IPS-18c (cell line): ENCODE data around the gene PRR5L.

Experiments used
- H3K4me3 ChIP-seq: 2 replicates; pipeline ENCODE4 v1.7.0; 2013; ENCODE audit warnings: low read depth, mild to moderate bottlenecking, low read length, moderate library complexity; ENCODE audit not compliant: insufficient read depth
- H3K9me3 ChIP-seq: one replicate; pipeline ENCODE4 v1.6.1; 2013; ENCODE audit warnings: mild to moderate bottlenecking, low read length, moderate library complexity; ENCODE audit not compliant: control insufficient read depth, insufficient read depth

The PRR5L gene

GRCh38 chr11:36451681-36452080 is 155.6 kb downstream of the PRR5L start:
- Histone ChIP-seq H3K4me3 (no peak overlapping the region), H3K9me3 (peaks cover 2% of the 10 kb centered on the region)

- Histone ChIP-seq H3K9me3 (peaks cover 1% of the 10 kb centered on the region), H3K4me3 (no peak overlapping the region)
Measured at GRCh38 chr11:36452236-36452940, 156.3 kb downstream of the PRR5L start.

- no peaks in the 10 kb centered on the region for H3K9me3 ChIP-seq
- no peak overlapping the region for H3K4me3 ChIP-seq
Measured at GRCh38 chr11:36452961-36453360, 156.9 kb downstream of the PRR5L start.

- H3K9me3 ChIP-seq = no peaks in the 10 kb centered on the region
Measured at GRCh38 chr11:36453678-36454077, 157.6 kb downstream of the PRR5L start.

GRCh38 chr11:36454551-36454940 is 158.5 kb downstream of the PRR5L start:
- no peaks in the 10 kb centered on the region for H3K9me3 ChIP-seq
- no peak overlapping the region for H3K4me3 ChIP-seq

More at GRCh38 chr11:36453678-36454077, 157.6 kb downstream of the PRR5L start:
- no peak overlapping the region for H3K4me3 ChIP-seq

- Histone ChIP-seq H3K9me3 (no peaks in the 10 kb centered on the region), H3K4me3 (no peak overlapping the region)
Measured at GRCh38 chr11:36454941-36455631, 159.0 kb downstream of the PRR5L start.

- H3K9me3 ChIP-seq = no peaks in the 10 kb centered on the region
- no peak overlapping the region for H3K4me3 ChIP-seq
Measured at GRCh38 chr11:36455658-36456111, 159.6 kb downstream of the PRR5L start.

- no peaks in the 10 kb centered on the region for H3K9me3 ChIP-seq
- H3K4me3 ChIP-seq = no peak overlapping the region
Measured at GRCh38 chr11:36456156-36456555, 160.1 kb downstream of the PRR5L start.

- Histone ChIP-seq H3K4me3 (no peak overlapping the region), H3K9me3 (no peaks in the 10 kb centered on the region)
Measured at GRCh38 chr11:36458129-36458915, 162.2 kb downstream of the PRR5L start.

GRCh38 chr11:36459046-36459445 is 163.0 kb downstream of the PRR5L start:
- Histone ChIP-seq H3K4me3 (no peak overlapping the region), H3K9me3 (no peaks in the 10 kb centered on the region)

- Histone ChIP-seq H3K4me3 (no peak overlapping the region), H3K9me3 (no peaks in the 10 kb centered on the region)
Measured at GRCh38 chr11:36460220-36460619, 164.1 kb downstream of the PRR5L start.

GRCh38 chr11:36462321-36462720 is 166.2 kb downstream of the PRR5L start:
- H3K9me3 ChIP-seq = peaks cover 2% of the 10 kb centered on the region

GRCh38 chr11:36463781-36464180 is 167.7 kb downstream of the PRR5L start:
- Histone ChIP-seq H3K4me3 (no peak overlapping the region), H3K9me3 (peaks cover 2% of the 10 kb centered on the region)

More at GRCh38 chr11:36462321-36462720, 166.2 kb downstream of the PRR5L start:
- H3K4me3 ChIP-seq = no peak overlapping the region

GRCh38 chr11:36464720-36465119 is 168.6 kb downstream of the PRR5L start:
- Histone ChIP-seq H3K9me3 (peaks cover 2% of the 10 kb centered on the region), H3K4me3 (no peak overlapping the region)

- Histone ChIP-seq H3K4me3 (no peak overlapping the region), H3K9me3 (peaks cover 2% of the 10 kb centered on the region)
Measured at GRCh38 chr11:36465449-36466163, 169.5 kb downstream of the PRR5L start.

- Histone ChIP-seq H3K4me3 (no peak overlapping the region), H3K9me3 (peaks cover 2% of the 10 kb centered on the region)
Measured at GRCh38 chr11:36467012-36467411, 170.9 kb downstream of the PRR5L start.

GRCh38 chr11:36467916-36468315 is 171.8 kb downstream of the PRR5L start:
- Histone ChIP-seq H3K4me3 (no peak overlapping the region), H3K9me3 (peaks cover 4% of the 10 kb centered on the region)
